Measurements from ENCODE around the gene TNIK.

The TNIK gene

DNA sequence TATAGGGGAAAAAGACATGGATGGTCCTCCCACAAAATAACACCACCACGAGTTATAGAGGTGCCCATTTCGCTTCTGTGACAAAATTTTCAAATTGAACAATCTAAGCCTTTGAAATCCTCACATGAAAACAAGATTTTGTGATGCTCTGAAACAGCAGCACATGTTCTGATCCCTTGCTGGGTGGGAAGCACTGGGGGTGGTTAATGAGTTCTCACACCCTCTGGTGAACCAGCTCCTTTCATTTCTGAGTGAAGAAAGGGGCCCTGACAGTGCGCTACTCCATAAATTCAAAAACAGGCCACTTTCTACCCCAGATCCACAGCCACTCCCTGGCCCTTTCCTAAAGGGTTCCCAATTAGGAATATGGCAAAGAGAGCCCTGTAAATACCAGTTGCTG, 129.3 kb downstream of the TNIK start:
- H3K4me2 ChIP-seq (ENCODE audit: low read length), result no peak overlapping the region

DNA sequence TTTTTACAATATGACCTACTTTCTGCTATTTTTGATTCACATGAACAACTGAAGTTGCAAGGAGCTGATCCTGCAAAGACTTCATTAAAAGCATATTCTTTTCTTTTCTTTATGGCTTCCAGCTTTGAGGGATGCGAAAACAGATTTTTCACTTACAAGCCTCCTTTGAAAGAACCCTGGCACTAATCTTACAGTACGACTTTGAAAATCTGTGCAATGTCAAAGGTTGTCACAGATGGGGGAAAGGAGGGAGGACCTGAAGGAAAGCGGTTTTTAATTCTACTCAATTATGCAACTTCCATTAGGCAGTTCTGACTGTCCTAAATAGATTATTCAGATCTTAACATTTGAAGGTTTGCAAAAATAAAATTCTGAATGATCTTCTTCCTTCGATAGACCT, 130.5 kb downstream of the TNIK start:
- no peaks in the 10 kb centered on the region for H3K4me1 ChIP-seq (ENCODE audit: insufficient read depth, low read length, severe bottlenecking)

More for the DNA sequence above, 129.3 kb downstream of the TNIK start:
- Histone ChIP-seq H3K4me1 (ENCODE audit: insufficient read depth, low read length, severe bottlenecking) (no peaks in the 10 kb centered on the region), H3K9me2 (ENCODE audit: low read depth, low read length) (no peaks in the 10 kb centered on the region), H4K20me1 (ENCODE audit: insufficient read depth, low read length) (no peaks in the 10 kb centered on the region), H3K9me3 (ENCODE audit: low read length) (no peaks in the 10 kb centered on the region), H2AFZ (ENCODE audit: low read length) (no peak overlapping the region), H3K27me3 (ENCODE audit: insufficient read depth, low read length) (no peaks in the 10 kb centered on the region), H3F3A (ENCODE audit: insufficient read depth, low read length) (no peaks in the 10 kb centered on the region), H3K79me2 (ENCODE audit: insufficient read depth, low read length) (no peaks in the 10 kb centered on the region), H3K27ac (ENCODE audit: low read depth, low read length, poor library complexity, severe bottlenecking) (no peak overlapping the region), H3K9ac (ENCODE audit: low read length) (no peak overlapping the region), H3K4me3 (ENCODE audit: low read depth, low read length, poor library complexity, severe bottlenecking) (no peak overlapping the region), H3K36me3 (ENCODE audit: insufficient read depth, low read length) (no peaks in the 10 kb centered on the region)
- TF ChIP-seq, protein P1, sequence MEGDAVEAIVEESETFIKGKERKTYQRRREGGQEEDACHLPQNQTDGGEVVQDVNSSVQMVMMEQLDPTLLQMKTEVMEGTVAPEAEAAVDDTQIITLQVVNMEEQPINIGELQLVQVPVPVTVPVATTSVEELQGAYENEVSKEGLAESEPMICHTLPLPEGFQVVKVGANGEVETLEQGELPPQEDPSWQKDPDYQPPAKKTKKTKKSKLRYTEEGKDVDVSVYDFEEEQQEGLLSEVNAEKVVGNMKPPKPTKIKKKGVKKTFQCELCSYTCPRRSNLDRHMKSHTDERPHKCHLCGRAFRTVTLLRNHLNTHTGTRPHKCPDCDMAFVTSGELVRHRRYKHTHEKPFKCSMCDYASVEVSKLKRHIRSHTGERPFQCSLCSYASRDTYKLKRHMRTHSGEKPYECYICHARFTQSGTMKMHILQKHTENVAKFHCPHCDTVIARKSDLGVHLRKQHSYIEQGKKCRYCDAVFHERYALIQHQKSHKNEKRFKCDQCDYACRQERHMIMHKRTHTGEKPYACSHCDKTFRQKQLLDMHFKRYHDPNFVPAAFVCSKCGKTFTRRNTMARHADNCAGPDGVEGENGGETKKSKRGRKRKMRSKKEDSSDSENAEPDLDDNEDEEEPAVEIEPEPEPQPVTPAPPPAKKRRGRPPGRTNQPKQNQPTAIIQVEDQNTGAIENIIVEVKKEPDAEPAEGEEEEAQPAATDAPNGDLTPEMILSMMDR (IDR thresholded peaks at IDR 0.05; ENCODE audit: low read length), result no peak
- TF ChIP-seq EZH2 (IDR thresholded peaks at IDR 0.05; ENCODE audit: borderline replicate concordance, low read length), result no peak

DNA sequence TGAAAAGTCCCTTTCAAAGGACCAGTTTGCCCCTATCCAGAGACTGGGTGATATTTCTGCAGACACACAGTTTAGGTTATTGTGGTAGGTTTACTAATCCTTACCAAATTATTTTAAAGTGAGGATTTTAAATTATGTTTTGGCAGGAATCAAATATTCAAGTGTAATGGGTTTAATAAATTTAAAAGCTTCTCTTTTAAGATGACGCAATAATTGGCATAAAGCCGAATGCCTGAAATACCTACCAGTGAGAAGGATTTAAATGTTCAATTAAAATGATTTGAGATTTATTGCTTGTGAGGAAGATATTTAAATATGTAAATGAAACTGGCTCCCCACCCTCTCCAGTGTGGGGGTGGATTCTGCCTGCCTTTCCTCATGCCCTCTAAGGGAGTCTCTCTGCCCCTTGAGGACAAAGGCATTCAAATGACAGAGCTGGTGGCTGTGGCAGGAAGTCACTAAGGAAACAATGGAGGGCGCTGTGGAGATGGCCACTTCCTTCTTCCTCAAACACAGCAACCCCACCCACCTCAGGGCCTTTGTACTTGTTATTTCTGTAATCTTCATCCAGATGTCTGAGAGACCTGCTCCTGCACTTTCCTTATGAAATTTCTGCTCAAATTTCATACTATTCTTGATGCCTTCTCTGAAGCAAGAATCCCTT, 131.7 kb downstream of the TNIK start:
- Histone ChIP-seq H3K9ac (ENCODE audit: low read length) (no peak overlapping the region), H3K4me3 (ENCODE audit: low read depth, low read length, poor library complexity, severe bottlenecking) (no peak overlapping the region), H3K4me2 (ENCODE audit: low read length) (no peak overlapping the region), H3F3A (ENCODE audit: insufficient read depth, low read length) (no peaks in the 10 kb centered on the region), H4K20me1 (ENCODE audit: insufficient read depth, low read length) (no peaks in the 10 kb centered on the region), H3K79me2 (ENCODE audit: insufficient read depth, low read length) (no peaks in the 10 kb centered on the region), H3K9me2 (ENCODE audit: low read depth, low read length) (no peaks in the 10 kb centered on the region), H3K36me3 (ENCODE audit: insufficient read depth, low read length) (no peaks in the 10 kb centered on the region), H2AFZ (ENCODE audit: low read length) (no peak overlapping the region), H3K27me3 (ENCODE audit: insufficient read depth, low read length) (no peaks in the 10 kb centered on the region), H3K27ac (ENCODE audit: low read depth, low read length, poor library complexity, severe bottlenecking) (no peak overlapping the region), H3K9me3 (ENCODE audit: low read length) (no peaks in the 10 kb centered on the region), H3K4me1 (ENCODE audit: insufficient read depth, low read length, severe bottlenecking) (no peaks in the 10 kb centered on the region)
- TF ChIP-seq EZH2 (IDR thresholded peaks at IDR 0.05; ENCODE audit: borderline replicate concordance, low read length), result no peak
- TF ChIP-seq, protein P1 (IDR thresholded peaks at IDR 0.05; ENCODE audit: low read length), result no peak

More for the DNA sequence above, 130.5 kb downstream of the TNIK start:
- Histone ChIP-seq H3K27ac (ENCODE audit: low read depth, low read length, poor library complexity, severe bottlenecking) (no peak overlapping the region), H3K4me3 (ENCODE audit: low read depth, low read length, poor library complexity, severe bottlenecking) (no peak overlapping the region), H3K9ac (ENCODE audit: low read length) (no peak overlapping the region), H3F3A (ENCODE audit: insufficient read depth, low read length) (no peaks in the 10 kb centered on the region), H2AFZ (ENCODE audit: low read length) (no peak overlapping the region), H3K27me3 (ENCODE audit: insufficient read depth, low read length) (no peaks in the 10 kb centered on the region), H3K9me2 (ENCODE audit: low read depth, low read length) (no peaks in the 10 kb centered on the region), H3K36me3 (ENCODE audit: insufficient read depth, low read length) (no peaks in the 10 kb centered on the region), H4K20me1 (ENCODE audit: insufficient read depth, low read length) (no peaks in the 10 kb centered on the region), H3K9me3 (ENCODE audit: low read length) (no peaks in the 10 kb centered on the region), H3K79me2 (ENCODE audit: insufficient read depth, low read length) (no peaks in the 10 kb centered on the region), H3K4me2 (ENCODE audit: low read length) (no peak overlapping the region)
- TF ChIP-seq, protein P1 (IDR thresholded peaks at IDR 0.05; ENCODE audit: low read length), result no peak
- no peak for TF ChIP-seq EZH2 (IDR thresholded peaks at IDR 0.05; ENCODE audit: borderline replicate concordance, low read length)

Measured in OCI-LY1 (cell line).